Tibial nerve (tissue), 4 donors: ENCODE data around the gene STARD13. TPM values are rescaled to one million over a fixed set of nuclear protein-coding genes. Genes with fewer than 3 reads are reported as not detected.

Experiments used
- DNase-seq, 2 donors: peaks; one replicate each; pipeline ENCODE4 v3.0.0-alpha.2; 2019; ENCODE audit warnings: low spot score in 2 of 2
- H3K27ac ChIP-seq, 4 donors: fragments of 200-600 bp; sonication (generic) in 3 of 4; one replicate each; pipeline ENCODE4 v1.5.1; 2017 to 2019; ENCODE audit warnings: mild to moderate bottlenecking in 1 of 4
- H3K27me3 ChIP-seq, 2 donors: fragments of 200-600 bp; sonication (generic) in 1 of 2; one replicate each; pipeline versions ENCODE4 v1.5.1 to v1.6.0; 2017 to 2019
- H3K36me3 ChIP-seq, 3 donors: fragments of 200-600 bp; sonication (generic); one replicate each; pipeline ENCODE4 v1.5.1; 2018 to 2019
- H3K4me1 ChIP-seq, 4 donors: fragments of 200-600 bp; sonication (generic) in 3 of 4; one replicate each; pipeline ENCODE4 v1.5.1; 2017 to 2019
- H3K4me3 ChIP-seq, 4 donors: fragments of 200-600 bp; sonication (generic) in 3 of 4; one replicate each; pipeline ENCODE4 v1.5.1; 2017 to 2019; ENCODE audit warnings: mild to moderate bottlenecking in 1 of 4, moderate library complexity in 1 of 4
- H3K9me3 ChIP-seq, 4 donors: fragments of 200-600 bp; sonication (generic) in 3 of 4; one replicate each; pipeline ENCODE4 v1.5.1; 2017 to 2019
- CTCF ChIP-seq, 5 experiments: fragments of 200-600 bp in 3 of 5; fragments of 450-650 bp in 2 of 5; sonication (generic) in 3 of 5; IDR thresholded peaks; one replicate each; pipeline ENCODE4 v1.5.1; 2016 to 2019; ENCODE audit warnings: antibody characterized with exemption in 5 of 5, mild to moderate bottlenecking in 3 of 5, moderate library complexity in 2 of 5
- EP300 ChIP-seq, 2 donors: sonication (generic); formaldehyde crosslinking; IDR thresholded peaks; one replicate each; pipeline ENCODE4 v1.6.1; 2017; ENCODE audit warnings: antibody characterized with exemption in 2 of 2, mild to moderate bottlenecking in 1 of 2
- POLR2A ChIP-seq, 2 donors: fragments of 450-650 bp; IDR thresholded peaks; one replicate each; pipeline ENCODE4 v1.6.1; 2017; ENCODE audit warnings: antibody characterized with exemption in 2 of 2, mild to moderate bottlenecking in 2 of 2, moderate library complexity in 2 of 2
- WGBS, 2 donors: methylation state at CpG; one replicate each; pipeline ENCODE4 v1.1.5; 2018; 5-methylcytosine and 5-hydroxymethylcytosine counted together
- total RNA-seq, 4 donors: library from RNA; depleted of rRNA; stranded (reverse); fragments of >200 nt; gene quantifications; one replicate each; pipeline ENCODE4 v1.1.0, GENCODE V29; 2016

Gene STARD13
- total RNA-seq, 4 donors from 2014 or later: 52.7 to 125 (median 80.0) TPM

- Histone ChIP-seq H3K27ac (peak overlapping the region in 2 of 4 donors; percentile 57 to 76), H3K36me3 (no peaks in the 10 kb centered on the region), H3K27me3 (no peaks in the 10 kb centered on the region), H3K4me3 (no peak overlapping the region), H3K4me1 (peaks cover 0 to 19% (median 14%) of the 10 kb centered on the region in 4 donors), H3K9me3 (no peaks in the 10 kb centered on the region)
- TF ChIP-seq POLR2A (IDR thresholded peaks at IDR 0.05) (no peak), EP300 (IDR thresholded peaks at IDR 0.05) (no peak), CTCF (IDR thresholded peaks at IDR 0.05) (no peak)
- 48 to 59% methylated on average over 1 of the region's 1 CpG for WGBS, 2 donors
- DNase-seq: no peak
Observed at GRCh38 chr13:33328701-33329100, 43.1 kb upstream of the STARD13 start.

DNA sequence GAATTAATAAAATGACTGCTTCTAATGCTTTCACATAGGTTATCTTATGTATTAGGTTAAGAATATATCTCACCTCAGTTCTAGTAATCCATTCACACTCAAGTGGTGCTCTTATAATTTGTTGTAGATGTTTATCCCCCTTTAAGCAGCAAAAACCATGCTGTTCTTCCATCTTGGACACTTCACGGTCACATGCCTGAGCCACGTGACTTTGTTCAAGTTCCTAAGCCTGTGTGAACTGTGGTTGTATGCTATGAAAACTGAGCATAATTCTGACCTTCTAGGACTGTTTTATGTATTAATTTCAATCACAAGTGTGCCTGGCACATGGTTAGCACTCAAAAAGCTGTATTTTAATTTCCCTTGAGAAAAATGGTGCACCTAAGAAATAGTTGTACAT, 41.2 kb upstream of the STARD13 start:
- H3K4me1 ChIP-seq: peaks cover 0 to 36% (median 22%) of the 10 kb centered on the region in 4 donors
- H3K36me3 ChIP-seq: no peaks in the 10 kb centered on the region
- 90 to 91% methylated on average over 2 of the region's 2 CpGs for WGBS, 2 donors
- no peak for DNase-seq
- no peak for TF ChIP-seq EP300 (IDR thresholded peaks at IDR 0.05)
- TF ChIP-seq CTCF (IDR thresholded peaks at IDR 0.05): no peak
- TF ChIP-seq POLR2A (IDR thresholded peaks at IDR 0.05): no peak
- H3K27me3 ChIP-seq: no peaks in the 10 kb centered on the region
- H3K4me3 ChIP-seq: no peak overlapping the region
- H3K27ac ChIP-seq: no peak overlapping the region
- H3K9me3 ChIP-seq: no peaks in the 10 kb centered on the region

- no peaks in the 10 kb centered on the region for H3K27me3 ChIP-seq
- H3K36me3 ChIP-seq: no peaks in the 10 kb centered on the region
- no peak overlapping the region for H3K4me3 ChIP-seq
- no peak for DNase-seq
- 65 to 68% methylated on average over 3 of the region's 3 CpGs for WGBS, 2 donors
- H3K27ac ChIP-seq: peak overlapping the region in 2 of 4 donors; percentile 26 to 30
- peaks cover 0 to 36% (median 23%) of the 10 kb centered on the region in 4 donors for H3K4me1 ChIP-seq
- TF ChIP-seq CTCF (IDR thresholded peaks at IDR 0.05) (no peak), EP300 (IDR thresholded peaks at IDR 0.05) (no peak)
- H3K9me3 ChIP-seq: no peaks in the 10 kb centered on the region
Observed at GRCh38 chr13:33326246-33326645, 40.7 kb upstream of the STARD13 start.

- H3K4me3 ChIP-seq: no peak overlapping the region
- peak overlapping the region; percentile 56 to 87 (median 75) for H3K27ac ChIP-seq
- H3K36me3 ChIP-seq: no peaks in the 10 kb centered on the region
- WGBS, 2 donors: 40 to 46% methylated on average over 7 of the region's 7 CpGs
- no peaks in the 10 kb centered on the region for H3K9me3 ChIP-seq
- TF ChIP-seq CTCF (IDR thresholded peaks at IDR 0.05) (no peak), POLR2A (IDR thresholded peaks at IDR 0.05) (no peak), EP300 (IDR thresholded peaks at IDR 0.05) (no peak)
- H3K4me1 ChIP-seq: peaks cover 0 to 36% (median 23%) of the 10 kb centered on the region in 4 donors
- no peaks in the 10 kb centered on the region for H3K27me3 ChIP-seq
- DNase-seq: no peak
Observed at GRCh38 chr13:33323801-33324510, 38.4 kb upstream of the STARD13 start.

DNA sequence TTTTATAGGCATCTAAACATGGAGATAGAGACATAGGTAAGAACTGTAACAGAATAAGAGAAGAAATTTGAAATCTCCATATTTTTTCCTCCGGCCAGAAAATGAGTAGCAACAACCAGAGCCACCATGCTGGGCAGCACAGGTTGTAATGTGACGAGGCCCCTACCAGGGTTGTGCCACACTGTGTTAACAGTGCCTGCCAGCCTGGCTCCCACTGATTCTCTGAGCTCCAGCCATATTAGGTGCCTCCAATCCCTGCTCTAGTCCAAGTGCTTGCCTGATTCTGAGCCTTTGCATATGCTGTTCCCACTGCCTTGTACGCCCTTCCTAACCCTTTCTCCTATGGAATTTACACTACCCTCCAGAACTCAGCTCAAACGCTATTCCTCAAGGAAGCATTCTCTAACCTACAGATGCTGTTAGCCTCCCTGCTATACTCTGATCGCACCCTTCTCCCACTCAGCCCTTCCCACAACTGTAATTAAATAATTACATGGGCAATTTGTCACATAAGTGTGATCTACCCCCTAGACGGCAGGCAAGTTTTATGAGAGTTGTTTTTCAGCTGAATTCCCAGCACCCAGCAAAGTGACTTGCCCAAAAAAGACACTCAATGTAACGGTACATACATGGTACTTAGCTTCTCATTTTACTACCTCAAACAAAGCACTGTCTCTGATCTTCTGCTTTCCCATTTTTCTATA, 37.6 kb upstream of the STARD13 start:
- H3K4me1 ChIP-seq: peaks cover 0 to 36% (median 23%) of the 10 kb centered on the region in 4 donors
- H3K4me3 ChIP-seq: peak overlapping the region in 2 of 4 donors; percentile 3 to 30
- no peak for DNase-seq
- H3K9me3 ChIP-seq: peaks cover 0 to under 1% (median 0%) of the 10 kb centered on the region in 4 donors
- peak overlapping the region; percentile 56 to 87 (median 75) for H3K27ac ChIP-seq
- 70 to 80% methylated on average over 7 of the region's 7 CpGs for WGBS, 2 donors
- H3K36me3 ChIP-seq: no peaks in the 10 kb centered on the region
- TF ChIP-seq POLR2A (IDR thresholded peaks at IDR 0.05): no peak
- TF ChIP-seq EP300 (IDR thresholded peaks at IDR 0.05): no peak
- no peak for TF ChIP-seq CTCF (IDR thresholded peaks at IDR 0.05)
- no peaks in the 10 kb centered on the region for H3K27me3 ChIP-seq
